Right lobe of liver (tissue), 6 donors: ENCODE measurements around the gene MRPL3. TPM values are rescaled to one million over a fixed set of nuclear protein-coding genes. Genes with fewer than 3 reads are reported as not detected.

ENCODE experiments used
- ATAC-seq, 4 donors: fragments of 200-7000 bp; cut with Tn5 transposase; one replicate each; pipeline ENCODE4 v1.9.1; 2020; ENCODE audit warnings: mild to moderate bottlenecking in 4 of 4, moderate library complexity in 4 of 4
- DNase-seq, 3 donors: peaks; one replicate each; pipeline ENCODE4 v3.0.0-alpha.2; 2020
- H3K27ac ChIP-seq, 3 donors: fragments of 200-600 bp; one replicate each; pipeline ENCODE4 v1.8.0; 2022
- H3K27me3 ChIP-seq, 2 donors: fragments of 200-600 bp; one replicate each; pipeline ENCODE4 v1.8.0; 2022
- H3K36me3 ChIP-seq, 4 donors: fragments of 200-600 bp; sonication (generic) in 1 of 4; one replicate each; pipeline versions ENCODE4 v1.5.1 to v1.8.0; 2017 to 2022; ENCODE audit warnings: control low read depth in 1 of 4
- H3K4me1 ChIP-seq, 4 donors: fragments of 200-600 bp; sonication (generic) in 1 of 4; one replicate each; pipeline versions ENCODE4 v1.5.1 to v1.8.0; 2017 to 2022; ENCODE audit warnings: control low read depth in 1 of 4
- H3K4me3 ChIP-seq, 3 donors: fragments of 200-600 bp; one replicate each; pipeline ENCODE4 v1.8.0; 2022
- H3K9me3 ChIP-seq, 4 donors: fragments of 200-600 bp; sonication (generic) in 1 of 4; one replicate each; pipeline versions ENCODE4 v1.5.1 to v1.8.0; 2017 to 2022; ENCODE audit warnings: control low read depth in 1 of 4
- POLR2A ChIP-seq: fragments of 450-650 bp; IDR thresholded peaks from one replicate; pipeline ENCODE4 v1.6.1; 2017; ENCODE audit warnings: antibody characterized with exemption, mild to moderate bottlenecking
- WGBS: methylation state at CpG from one replicate; pipeline ENCODE4 v1.1.6; 2018; ENCODE audit warnings: low coverage, low lambda C conversion rate; ENCODE audit not compliant: insufficient coverage; ENCODE audit errors: missing lambda C conversion rate; 5-methylcytosine and 5-hydroxymethylcytosine counted together
- intact Hi-C, 2 donors: fragments of 100-400 bp; cut with DNase I; formaldehyde crosslinking; loops; one replicate each; pipeline versions ENCODE4 v1.11.2 to v1.14.1; 2022
- total RNA-seq, 6 experiments: library from RNA; depleted of rRNA in 2 of 6; stranded (reverse); fragments of >200 nt in 2 of 6; fragmentation: NEBNext Ultra II Directional in 3 of 6; extraction: Animal tissue kit (Norgen Biotek cat#: 25700) in 3 of 6; gene quantifications; one replicate each; pipeline versions ENCODE4 v1.1.0 to v1.2.4, GENCODE V29; 2016 to 2023
- TF ChIP-seq, protein P1 (sequence below), 4 donors: fragments of 200-600 bp in 3 of 4; fragments of 450-650 bp in 1 of 4; IDR thresholded peaks; one replicate each; pipeline versions ENCODE4 v1.5.1 to v1.8.0; 2016 to 2022; ENCODE audit warnings: antibody characterized with exemption in 4 of 4, mild to moderate bottlenecking in 2 of 4
- donor health status: DM: no; HTN: yes; CAD: no.
- donor health status: DM: no; HTN: no; CAD: no.
- donor health status: DM: no; HTN: no; CAD: no.
- donor health status: DM: no; HTN: yes; CAD: no.
- donor health status: DM: no; HTN: yes; CAD: no.

MRPL3 gene
- total RNA-seq, 6 experiments from 2014 or later, result 29.2 to 73.9 (median 35.7) TPM

DNA sequence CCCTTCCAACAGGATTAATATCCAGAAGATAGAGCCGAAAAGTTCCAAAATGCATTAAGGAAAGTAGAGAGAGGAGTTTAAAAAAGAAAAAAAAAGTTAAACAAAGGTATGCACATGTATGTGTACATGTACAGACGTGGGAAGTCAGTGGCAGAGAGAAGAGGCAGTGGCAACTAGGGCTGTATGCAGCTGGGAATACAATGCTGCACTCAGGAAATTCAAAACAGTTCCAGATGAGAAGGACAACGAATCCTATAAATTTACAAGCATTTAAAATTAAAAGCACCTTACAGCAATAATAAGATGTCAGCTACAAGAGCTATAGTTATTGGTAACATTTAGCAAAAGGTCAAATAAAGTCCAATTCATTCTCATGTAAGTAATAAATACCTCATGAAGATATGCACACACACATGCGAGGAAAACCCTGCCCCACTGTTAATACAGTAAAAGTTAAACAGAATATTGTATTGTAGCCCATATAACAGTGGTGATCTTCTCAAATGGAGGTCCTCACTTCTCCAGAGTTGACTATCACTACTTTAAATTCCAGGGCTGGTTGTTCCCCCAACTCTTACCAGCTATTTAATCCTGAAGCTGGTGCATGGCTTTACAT is 18.2 kb downstream of the MRPL3 start:
- WGBS, result 94% methylated on average over 4 of the region's 4 CpGs
- no peaks in the 10 kb centered on the region for H3K27me3 ChIP-seq
- TF ChIP-seq POLR2A, result no peak
- TF ChIP-seq, protein P1, sequence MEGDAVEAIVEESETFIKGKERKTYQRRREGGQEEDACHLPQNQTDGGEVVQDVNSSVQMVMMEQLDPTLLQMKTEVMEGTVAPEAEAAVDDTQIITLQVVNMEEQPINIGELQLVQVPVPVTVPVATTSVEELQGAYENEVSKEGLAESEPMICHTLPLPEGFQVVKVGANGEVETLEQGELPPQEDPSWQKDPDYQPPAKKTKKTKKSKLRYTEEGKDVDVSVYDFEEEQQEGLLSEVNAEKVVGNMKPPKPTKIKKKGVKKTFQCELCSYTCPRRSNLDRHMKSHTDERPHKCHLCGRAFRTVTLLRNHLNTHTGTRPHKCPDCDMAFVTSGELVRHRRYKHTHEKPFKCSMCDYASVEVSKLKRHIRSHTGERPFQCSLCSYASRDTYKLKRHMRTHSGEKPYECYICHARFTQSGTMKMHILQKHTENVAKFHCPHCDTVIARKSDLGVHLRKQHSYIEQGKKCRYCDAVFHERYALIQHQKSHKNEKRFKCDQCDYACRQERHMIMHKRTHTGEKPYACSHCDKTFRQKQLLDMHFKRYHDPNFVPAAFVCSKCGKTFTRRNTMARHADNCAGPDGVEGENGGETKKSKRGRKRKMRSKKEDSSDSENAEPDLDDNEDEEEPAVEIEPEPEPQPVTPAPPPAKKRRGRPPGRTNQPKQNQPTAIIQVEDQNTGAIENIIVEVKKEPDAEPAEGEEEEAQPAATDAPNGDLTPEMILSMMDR (IDR thresholded peaks at IDR 0.05), result no peak
- no peak overlapping the region for H3K4me3 ChIP-seq
- intact Hi-C loops, result no loop called here
- H3K36me3 ChIP-seq, result peaks cover 0 to 15% (median 2%) of the 10 kb centered on the region in 4 donors
- H3K27ac ChIP-seq, result no peak overlapping the region
- DNase-seq, result no peak
- H3K9me3 ChIP-seq, result no peaks in the 10 kb centered on the region
- H3K4me1 ChIP-seq, result no peaks in the 10 kb centered on the region
- ATAC-seq, result no peak

DNA sequence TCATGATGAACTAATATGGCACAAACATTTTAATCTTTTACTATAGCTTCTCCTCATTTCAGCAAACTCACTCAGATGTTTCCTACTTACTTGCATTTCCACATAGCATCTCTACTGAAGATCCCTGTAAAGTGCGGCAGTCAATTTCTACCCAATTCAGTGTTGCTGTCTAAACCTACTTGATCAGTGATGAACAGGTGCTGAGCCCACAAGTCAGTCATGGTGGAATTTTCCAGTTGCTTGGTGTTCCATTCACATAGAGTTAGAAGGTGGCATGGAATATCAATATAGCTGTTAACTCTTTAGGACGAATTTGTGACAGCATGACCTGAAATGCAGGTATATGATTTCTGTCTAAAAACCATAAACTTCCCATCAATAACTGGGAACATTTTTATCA is 22.7 kb downstream of the MRPL3 start:
- Histone ChIP-seq H3K4me1 (no peaks in the 10 kb centered on the region), H3K4me3 (no peak overlapping the region), H3K9me3 (no peaks in the 10 kb centered on the region), H3K36me3 (peaks cover 0 to 7% (median 1%) of the 10 kb centered on the region in 4 donors), H3K27me3 (no peaks in the 10 kb centered on the region), H3K27ac (no peak overlapping the region)
- DNase-seq (no peak), ATAC-seq (no peak)
- TF ChIP-seq, protein P1 (IDR thresholded peaks at IDR 0.05), result no peak
- no peak for TF ChIP-seq POLR2A
- intact Hi-C loops, result no loop called here
- WGBS, result 90% methylated on average over 2 of the region's 2 CpGs

DNA sequence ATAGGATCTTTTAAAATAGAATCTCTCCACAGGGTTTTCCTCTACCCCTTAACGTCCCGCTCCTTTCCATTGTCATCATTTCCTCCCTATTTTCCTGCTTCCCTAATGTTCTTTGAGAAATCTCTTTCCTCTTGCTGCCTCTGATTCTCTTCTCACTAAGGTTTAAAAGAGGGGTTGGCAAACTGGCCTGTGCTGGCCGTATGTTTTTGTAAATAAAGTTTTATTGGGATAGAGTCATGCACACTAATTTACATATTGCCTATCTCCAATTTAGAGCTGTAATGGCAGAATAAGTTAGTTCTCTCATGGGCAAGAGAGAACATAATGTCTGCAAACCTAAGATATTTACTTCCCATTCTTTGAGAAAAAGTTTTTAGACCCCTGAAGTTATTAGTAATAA is 25.0 kb downstream of the MRPL3 start:
- no peak for TF ChIP-seq POLR2A
- TF ChIP-seq, protein P1 (IDR thresholded peaks at IDR 0.05), result no peak
- no peak overlapping the region for H3K4me3 ChIP-seq
- no peaks in the 10 kb centered on the region for H3K9me3 ChIP-seq
- intact Hi-C loops, result no loop called here
- H3K27ac ChIP-seq, result no peak overlapping the region
- no peaks in the 10 kb centered on the region for H3K27me3 ChIP-seq
- H3K36me3 ChIP-seq, result peaks cover 0 to 7% (median 1%) of the 10 kb centered on the region in 4 donors
- no peak for ATAC-seq
- no peak for DNase-seq
- 77% methylated on average over 3 of the region's 3 CpGs for WGBS
- no peaks in the 10 kb centered on the region for H3K4me1 ChIP-seq

DNA sequence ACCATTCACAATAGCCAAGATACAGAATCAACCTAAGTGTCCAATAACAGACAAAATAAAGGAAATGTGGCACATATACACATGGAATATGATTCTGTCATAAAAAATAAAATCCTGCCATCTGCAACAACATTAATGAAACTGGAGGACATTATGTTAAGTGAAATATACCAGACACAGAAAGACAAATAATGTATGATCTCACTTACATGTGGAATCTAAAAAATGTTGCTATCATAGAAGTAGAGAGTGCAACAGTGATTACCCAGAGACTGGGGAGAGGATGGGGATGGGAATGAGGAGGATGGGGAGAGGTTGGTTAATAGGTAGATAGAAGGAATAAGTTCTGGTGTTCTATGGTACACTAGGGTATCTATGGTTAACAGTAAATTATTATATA is 28.7 kb downstream of the MRPL3 start:
- no peaks in the 10 kb centered on the region for H3K9me3 ChIP-seq
- no peak overlapping the region for H3K4me3 ChIP-seq
- no peak overlapping the region for H3K27ac ChIP-seq
- no peaks in the 10 kb centered on the region for H3K4me1 ChIP-seq
- DNase-seq (no peak), ATAC-seq (no peak)
- no peak for TF ChIP-seq POLR2A
- TF ChIP-seq, protein P1 (IDR thresholded peaks at IDR 0.05), result no peak
- intact Hi-C loops, result no loop called here
- H3K36me3 ChIP-seq, result peaks cover 0 to 18% (median 1%) of the 10 kb centered on the region in 4 donors
- no peaks in the 10 kb centered on the region for H3K27me3 ChIP-seq

DNA sequence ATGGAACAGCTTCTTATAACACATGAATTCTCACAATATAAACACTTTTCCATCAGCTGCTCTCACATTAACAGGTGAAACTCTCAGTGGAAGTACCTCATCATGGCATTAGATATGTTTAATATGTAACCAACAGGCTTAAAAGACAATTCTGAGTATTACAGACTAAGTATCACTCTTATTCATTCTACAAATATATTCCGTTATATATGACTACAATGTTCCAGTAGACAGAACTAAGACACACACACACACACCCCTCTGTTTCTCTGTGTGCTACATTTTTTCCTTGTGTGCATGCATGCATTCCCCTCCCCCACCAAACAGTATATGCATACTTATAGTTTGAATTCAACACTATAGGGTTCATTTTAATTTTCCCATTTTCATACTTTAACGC is 32.4 kb downstream of the MRPL3 start:
- 100% methylated on average over 2 of the region's 2 CpGs for WGBS
- H3K36me3 ChIP-seq, result peaks cover 0 to 34% (median 2%) of the 10 kb centered on the region in 4 donors
- H3K27me3 ChIP-seq, result no peaks in the 10 kb centered on the region
- H3K27ac ChIP-seq, result no peak overlapping the region
- H3K4me3 ChIP-seq, result no peak overlapping the region
- intact Hi-C loops, result no loop called here
- DNase-seq (no peak), ATAC-seq (no peak)
- no peaks in the 10 kb centered on the region for H3K4me1 ChIP-seq
- H3K9me3 ChIP-seq, result no peaks in the 10 kb centered on the region
- no peak for TF ChIP-seq POLR2A
- TF ChIP-seq, protein P1 (IDR thresholded peaks at IDR 0.05), result no peak
